Measurements from ENCODE around the gene BOLA1.
A peak's percentile ranks its signal among the peaks of the same experiment; 100 is the strongest.

The BOLA1 gene

DNA sequence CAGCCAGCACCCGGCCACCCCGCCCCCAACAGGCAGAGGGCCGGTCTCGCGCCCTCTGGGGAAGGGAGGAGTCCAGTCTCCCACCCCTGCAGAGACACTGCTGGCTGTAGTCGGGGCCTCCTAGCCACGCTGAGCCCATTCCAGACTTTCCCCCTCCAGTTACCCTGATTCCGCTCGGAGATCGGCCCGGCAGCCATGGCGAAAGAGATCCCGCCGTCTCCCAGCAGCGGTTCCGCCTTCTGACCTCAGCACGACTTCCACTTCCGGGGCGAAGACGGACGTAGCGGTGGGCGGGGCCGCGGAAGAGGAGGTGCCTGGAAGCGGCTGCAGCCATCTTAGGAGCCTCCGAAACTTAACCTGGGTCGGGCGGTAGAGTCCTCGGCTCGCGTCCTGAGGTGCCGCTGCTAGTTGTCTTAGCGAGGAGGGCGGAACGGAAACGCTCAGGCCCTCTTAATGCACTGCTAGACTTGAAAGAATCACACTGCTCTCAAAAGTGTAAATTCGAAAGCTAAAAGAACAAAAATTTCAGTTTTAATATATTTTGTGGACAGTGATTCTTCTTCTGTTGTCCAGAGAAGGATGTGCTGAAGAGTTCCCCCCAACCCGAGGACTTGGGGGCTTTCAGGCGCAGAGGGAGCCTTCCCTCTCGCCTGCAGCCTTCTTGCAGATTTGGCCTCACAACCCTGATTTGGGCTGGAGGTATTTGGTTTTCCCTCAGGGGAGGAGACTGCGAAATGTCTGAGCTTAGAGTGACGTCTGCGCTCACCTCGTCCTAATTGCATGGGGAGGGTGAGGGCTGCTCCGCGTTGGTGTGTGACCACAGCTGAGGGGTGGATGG, 28.4 kb downstream of the BOLA1 start, which contains the start of gene SF3B4:
Gene SF3B4, minus strand, starts transcription at position 241 of the 838 bp plus-strand sequence. Its CDS starts 44 bp downstream, at position 197.
- no peak within 1 kb of the TSS for H2BK15ac ChIP-seq (ENCODE audit: low read length)
- peak within 1 kb of the TSS; percentile 66 for H3K18ac ChIP-seq (ENCODE audit: low read length)
- peak within 1 kb of the TSS; percentile 71 for H3K4me2 ChIP-seq (ENCODE audit: insufficient read depth, low read length, poor library complexity, severe bottlenecking)
- no peak within 1 kb of the TSS for H2BK12ac ChIP-seq (ENCODE audit: low read length)
- no peak within 1 kb of the TSS for H2AK5ac ChIP-seq (ENCODE audit: low read depth, low read length)
- H3K9me3 ChIP-seq (replicated peaks in 1 of 2; ENCODE audit: control insufficient read depth in 2 of 2, insufficient read depth in 1 of 2, low read depth in 1 of 2, low read length in 2 of 2): no peaks in the 10 kb centered on the region
- H3K23ac ChIP-seq (ENCODE audit: low read depth, low read length, poor library complexity): peak within 1 kb of the TSS; percentile 96
- no CpG with 5 or more reads among the region's 47 CpGs for WGBS, 2 donors (ENCODE audit: extremely low coverage in 2 of 2, insufficient read length in 2 of 2, insufficient replicate concordance in 1 of 2)
- H3K4ac ChIP-seq (ENCODE audit: low read length): no peak within 1 kb of the TSS
- no peak within 1 kb of the TSS for H2BK120ac ChIP-seq (ENCODE audit: low read depth, low read length)
- H2BK5ac ChIP-seq (ENCODE audit: low read length): no peak within 1 kb of the TSS
- no peak within 1 kb of the TSS for H3K14ac ChIP-seq (ENCODE audit: low read length)
- H3K4me1 ChIP-seq (ENCODE audit: control insufficient read depth in 2 of 2, insufficient read depth in 1 of 2, low read depth in 1 of 2, low read length in 2 of 2): peaks cover 8% of the 10 kb centered on the region in 2 donors
- DNase-seq (ENCODE audit: low spot score): peak; percentile 88
- peak within 1 kb of the TSS; percentile 88 for H2AFZ ChIP-seq (ENCODE audit: low read length)
- H3K9ac ChIP-seq (ENCODE audit: low read depth, low read length, poor library complexity): peak within 1 kb of the TSS; percentile 94
- H4K8ac ChIP-seq (ENCODE audit: low read depth, low read length): no peak within 1 kb of the TSS
- H3K27ac ChIP-seq (replicated peaks; ENCODE audit: low read length): peak within 1 kb of the TSS; percentile 89
- H3K79me1 ChIP-seq (ENCODE audit: low read depth, low read length): peaks cover 5% of the 10 kb centered on the region
- H4K91ac ChIP-seq (ENCODE audit: low read depth, low read length, poor library complexity): no peak within 1 kb of the TSS
- H3K27me3 ChIP-seq (ENCODE audit: control insufficient read depth in 3 of 3, insufficient read depth in 3 of 3, low read depth in 1 of 3, low read length in 3 of 3): no peaks in the 10 kb centered on the region
- H3K4me3 ChIP-seq (ENCODE audit: low read length in 2 of 2): peak within 1 kb of the TSS; percentile 88 to 92
- peaks cover 27 to 41% of the 10 kb centered on the region in 2 donors for H3K36me3 ChIP-seq (replicated peaks in 1 of 2; ENCODE audit: control insufficient read depth in 2 of 2, insufficient read depth in 2 of 2, low read length in 2 of 2)

DNA sequence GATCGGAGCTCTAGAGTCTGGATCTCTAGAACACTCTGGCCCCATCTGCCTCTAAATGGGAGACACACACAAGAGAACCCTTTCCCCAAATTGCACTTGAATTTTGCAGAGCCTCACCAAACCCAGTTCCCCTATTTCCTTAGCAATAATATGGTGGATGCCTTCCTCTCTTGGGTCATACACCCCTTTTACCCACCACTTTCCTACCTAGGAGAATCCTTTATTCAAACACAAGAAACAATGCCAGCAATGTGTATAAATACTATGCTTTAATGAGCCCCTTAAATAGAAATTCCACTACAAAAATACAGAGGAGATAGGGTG, 29.0 kb downstream of the BOLA1 start:
- Histone ChIP-seq H4K91ac (ENCODE audit: low read depth, low read length, poor library complexity) (no peak overlapping the region), H2AFZ (ENCODE audit: low read length) (peak overlapping the region; percentile 37), H3K4me2 (ENCODE audit: insufficient read depth, low read length, poor library complexity, severe bottlenecking) (peak overlapping the region; percentile 66), H3K9me3 (replicated peaks in 1 of 2; ENCODE audit: control insufficient read depth in 2 of 2, insufficient read depth in 1 of 2, low read depth in 1 of 2, low read length in 2 of 2) (no peaks in the 10 kb centered on the region), H3K79me1 (ENCODE audit: low read depth, low read length) (peaks cover 5% of the 10 kb centered on the region), H3K36me3 (replicated peaks in 1 of 2; ENCODE audit: control insufficient read depth in 2 of 2, insufficient read depth in 2 of 2, low read length in 2 of 2) (peaks cover 25 to 35% of the 10 kb centered on the region in 2 donors), H3K23ac (ENCODE audit: low read depth, low read length, poor library complexity) (no peak overlapping the region), H3K4ac (ENCODE audit: low read length) (no peak overlapping the region), H4K8ac (ENCODE audit: low read depth, low read length) (no peak overlapping the region), H3K14ac (ENCODE audit: low read length) (no peak overlapping the region), H3K9ac (ENCODE audit: low read depth, low read length, poor library complexity) (peak overlapping the region; percentile 46), H3K4me3 (ENCODE audit: low read length in 2 of 2) (peak overlapping the region; percentile 88 to 92), H2AK5ac (ENCODE audit: low read depth, low read length) (no peak overlapping the region), H3K27ac (replicated peaks; ENCODE audit: low read length) (peak overlapping the region; percentile 89), H3K4me1 (ENCODE audit: control insufficient read depth in 2 of 2, insufficient read depth in 1 of 2, low read depth in 1 of 2, low read length in 2 of 2) (peaks cover 8% of the 10 kb centered on the region in 2 donors), H2BK120ac (ENCODE audit: low read depth, low read length) (no peak overlapping the region), H3K27me3 (ENCODE audit: control insufficient read depth in 3 of 3, insufficient read depth in 3 of 3, low read depth in 1 of 3, low read length in 3 of 3) (no peaks in the 10 kb centered on the region), H2BK12ac (ENCODE audit: low read length) (no peak overlapping the region), H2BK5ac (ENCODE audit: low read length) (no peak overlapping the region), H3K18ac (ENCODE audit: low read length) (peak overlapping the region; percentile 39), H2BK15ac (ENCODE audit: low read length) (no peak overlapping the region)
- WGBS, 2 donors (ENCODE audit: extremely low coverage in 2 of 2, insufficient read length in 2 of 2, insufficient replicate concordance in 1 of 2): no CpG with 5 or more reads among the region's 1 CpG
- no peak for DNase-seq (ENCODE audit: low spot score)

DNA sequence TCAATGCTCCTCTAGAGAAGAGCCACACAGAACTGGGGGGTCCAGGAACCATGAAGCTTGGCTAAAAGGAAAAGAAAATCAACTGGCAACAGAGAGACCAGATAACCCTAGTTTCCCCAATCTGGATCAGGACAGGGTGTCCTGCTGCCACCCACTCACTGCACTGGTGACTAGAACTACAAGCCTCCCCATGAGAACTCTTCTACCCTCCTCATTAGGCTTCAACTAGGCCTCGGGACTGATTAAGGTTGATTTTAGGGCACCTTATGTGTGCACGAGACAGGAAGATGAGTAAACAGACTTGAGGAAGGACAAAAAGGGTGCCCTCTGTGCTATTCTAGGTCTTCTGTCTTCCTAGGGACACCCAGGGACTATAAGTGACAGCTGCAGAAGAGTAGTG, 30.5 kb downstream of the BOLA1 start:
- H3K23ac ChIP-seq (ENCODE audit: low read depth, low read length, poor library complexity): no peak overlapping the region
- no peaks in the 10 kb centered on the region for H3K9me3 ChIP-seq (replicated peaks in 1 of 2; ENCODE audit: control insufficient read depth in 2 of 2, insufficient read depth in 1 of 2, low read depth in 1 of 2, low read length in 2 of 2)
- no peak overlapping the region for H2BK5ac ChIP-seq (ENCODE audit: low read length)
- H3K4me2 ChIP-seq (ENCODE audit: insufficient read depth, low read length, poor library complexity, severe bottlenecking): no peak overlapping the region
- no peak overlapping the region for H2BK12ac ChIP-seq (ENCODE audit: low read length)
- no peak overlapping the region for H3K4ac ChIP-seq (ENCODE audit: low read length)
- no peak overlapping the region for H3K27ac ChIP-seq (replicated peaks; ENCODE audit: low read length)
- no peak overlapping the region for H3K9ac ChIP-seq (ENCODE audit: low read depth, low read length, poor library complexity)
- WGBS, 2 donors (ENCODE audit: extremely low coverage in 2 of 2, insufficient read length in 2 of 2, insufficient replicate concordance in 1 of 2): no CpG with 5 or more reads among the region's 2 CpGs
- no peak overlapping the region for H3K14ac ChIP-seq (ENCODE audit: low read length)
- H3K36me3 ChIP-seq (replicated peaks in 1 of 2; ENCODE audit: control insufficient read depth in 2 of 2, insufficient read depth in 2 of 2, low read length in 2 of 2): peaks cover 15 to 20% of the 10 kb centered on the region in 2 donors
- H2BK15ac ChIP-seq (ENCODE audit: low read length): no peak overlapping the region
- no peak overlapping the region for H3K4me3 ChIP-seq (ENCODE audit: low read length in 2 of 2)
- peaks cover 5% of the 10 kb centered on the region for H3K79me1 ChIP-seq (ENCODE audit: low read depth, low read length)
- no peaks in the 10 kb centered on the region for H3K27me3 ChIP-seq (ENCODE audit: control insufficient read depth in 3 of 3, insufficient read depth in 3 of 3, low read depth in 1 of 3, low read length in 3 of 3)
- peak overlapping the region; percentile 5 for H2AK5ac ChIP-seq (ENCODE audit: low read depth, low read length)
- no peak for DNase-seq (ENCODE audit: low spot score)
- H3K4me1 ChIP-seq (ENCODE audit: control insufficient read depth in 2 of 2, insufficient read depth in 1 of 2, low read depth in 1 of 2, low read length in 2 of 2): peaks cover 8% of the 10 kb centered on the region in 2 donors
- no peak overlapping the region for H3K18ac ChIP-seq (ENCODE audit: low read length)
- no peak overlapping the region for H2BK120ac ChIP-seq (ENCODE audit: low read depth, low read length)
- no peak overlapping the region for H4K91ac ChIP-seq (ENCODE audit: low read depth, low read length, poor library complexity)
- no peak overlapping the region for H4K8ac ChIP-seq (ENCODE audit: low read depth, low read length)
- H2AFZ ChIP-seq (ENCODE audit: low read length): no peak overlapping the region

DNA sequence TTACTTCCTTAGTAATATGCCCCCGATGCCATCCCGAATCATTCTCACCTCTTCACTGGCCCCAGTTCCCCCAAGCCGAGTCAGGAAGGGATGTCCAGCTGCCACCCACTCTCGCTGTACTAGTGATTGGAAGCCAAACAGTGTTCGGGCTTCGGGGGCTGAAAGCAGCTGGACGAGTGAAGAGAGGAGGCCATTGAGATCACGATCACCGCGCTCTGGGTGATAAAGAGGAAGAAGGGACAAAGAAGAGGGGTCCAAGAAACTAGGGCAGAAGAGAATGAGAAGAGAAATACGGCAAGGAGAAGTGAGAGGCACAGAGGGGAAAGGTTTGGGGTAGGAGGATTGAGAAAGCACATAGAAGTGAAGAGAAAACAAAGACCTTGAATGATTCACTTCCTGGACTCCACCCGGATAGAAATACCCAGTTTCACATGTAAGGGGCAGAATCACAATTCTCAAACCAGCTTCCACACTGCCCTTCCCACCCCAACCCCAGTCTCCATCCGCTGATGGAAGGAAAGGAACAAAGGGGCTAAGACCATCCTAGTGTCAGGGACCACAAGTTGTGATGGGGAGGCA, 31.9 kb downstream of the BOLA1 start:
- Histone ChIP-seq H3K9ac (ENCODE audit: low read depth, low read length, poor library complexity) (no peak overlapping the region), H2AK5ac (ENCODE audit: low read depth, low read length) (no peak overlapping the region), H3K27ac (replicated peaks; ENCODE audit: low read length) (no peak overlapping the region), H4K91ac (ENCODE audit: low read depth, low read length, poor library complexity) (no peak overlapping the region), H2BK5ac (ENCODE audit: low read length) (no peak overlapping the region), H2AFZ (ENCODE audit: low read length) (peak overlapping the region; percentile 17), H3K4me3 (ENCODE audit: low read length in 2 of 2) (no peak overlapping the region), H3K18ac (ENCODE audit: low read length) (no peak overlapping the region), H2BK120ac (ENCODE audit: low read depth, low read length) (no peak overlapping the region), H3K4me2 (ENCODE audit: insufficient read depth, low read length, poor library complexity, severe bottlenecking) (no peak overlapping the region), H4K8ac (ENCODE audit: low read depth, low read length) (no peak overlapping the region), H3K27me3 (ENCODE audit: control insufficient read depth in 3 of 3, insufficient read depth in 3 of 3, low read depth in 1 of 3, low read length in 3 of 3) (no peaks in the 10 kb centered on the region), H3K79me1 (ENCODE audit: low read depth, low read length) (peaks cover 3% of the 10 kb centered on the region), H3K14ac (ENCODE audit: low read length) (no peak overlapping the region), H3K4ac (ENCODE audit: low read length) (no peak overlapping the region), H2BK12ac (ENCODE audit: low read length) (no peak overlapping the region), H3K9me3 (replicated peaks in 1 of 2; ENCODE audit: control insufficient read depth in 2 of 2, insufficient read depth in 1 of 2, low read depth in 1 of 2, low read length in 2 of 2) (no peaks in the 10 kb centered on the region), H3K36me3 (replicated peaks in 1 of 2; ENCODE audit: control insufficient read depth in 2 of 2, insufficient read depth in 2 of 2, low read length in 2 of 2) (peaks cover 3 to 6% of the 10 kb centered on the region in 2 donors), H3K23ac (ENCODE audit: low read depth, low read length, poor library complexity) (no peak overlapping the region), H2BK15ac (ENCODE audit: low read length) (no peak overlapping the region), H3K4me1 (ENCODE audit: control insufficient read depth in 2 of 2, insufficient read depth in 1 of 2, low read depth in 1 of 2, low read length in 2 of 2) (peaks cover 7% of the 10 kb centered on the region in 2 donors)
- WGBS, 2 donors (ENCODE audit: extremely low coverage in 2 of 2, insufficient read length in 2 of 2, insufficient replicate concordance in 1 of 2): no CpG with 5 or more reads among the region's 13 CpGs
- no peak for DNase-seq (ENCODE audit: low spot score)
